HG03097 (cell line): Measurements from ENCODE around the gene CLCN7.

Source experiments
- ATAC-seq: cut with Tn5 transposase; IDR thresholded peaks from one replicate; pipeline ENCODE4 v1.9.1; 2021; ENCODE audit not compliant: unreplicated experiment, low FRiP score

The CLCN7 gene

DNA sequence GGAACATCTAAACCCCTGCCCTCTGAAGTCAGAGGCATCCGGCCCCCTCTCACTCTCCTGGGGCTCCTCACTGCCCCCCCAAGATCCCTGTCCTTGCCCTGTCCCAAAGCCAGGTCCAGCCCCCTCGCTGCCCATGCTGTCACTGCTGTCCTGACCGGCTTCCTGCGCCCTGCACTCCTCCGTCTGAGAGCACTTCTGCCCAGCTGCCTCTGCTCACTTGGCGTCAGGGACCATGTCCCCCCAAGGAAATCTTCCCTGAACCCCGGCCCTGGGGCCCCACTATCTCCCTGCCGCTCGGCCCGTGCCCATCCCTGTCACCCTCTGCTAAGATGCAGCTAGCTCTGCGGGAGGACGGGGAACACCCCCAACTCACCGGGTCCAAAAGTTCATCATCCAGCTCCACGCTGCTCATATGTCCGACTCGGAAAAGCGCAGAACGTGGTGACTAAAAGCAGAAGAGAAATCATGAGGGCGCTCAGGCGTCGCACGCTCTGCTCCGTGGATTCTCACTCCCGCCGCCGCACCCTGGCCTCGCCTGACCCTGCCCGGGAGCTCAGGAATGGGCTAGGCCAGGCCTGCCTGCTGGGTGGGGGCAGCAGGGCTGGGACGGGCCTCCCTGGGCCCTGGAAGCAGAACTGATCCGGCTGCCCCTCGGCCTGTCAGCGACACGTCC lies 9.8 kb downstream of the CLCN7 start:
- ATAC-seq, result no peak

GRCh38 chr16:1464196-1464893 lies 10.5 kb downstream of the CLCN7 start:
- no peak for ATAC-seq

DNA sequence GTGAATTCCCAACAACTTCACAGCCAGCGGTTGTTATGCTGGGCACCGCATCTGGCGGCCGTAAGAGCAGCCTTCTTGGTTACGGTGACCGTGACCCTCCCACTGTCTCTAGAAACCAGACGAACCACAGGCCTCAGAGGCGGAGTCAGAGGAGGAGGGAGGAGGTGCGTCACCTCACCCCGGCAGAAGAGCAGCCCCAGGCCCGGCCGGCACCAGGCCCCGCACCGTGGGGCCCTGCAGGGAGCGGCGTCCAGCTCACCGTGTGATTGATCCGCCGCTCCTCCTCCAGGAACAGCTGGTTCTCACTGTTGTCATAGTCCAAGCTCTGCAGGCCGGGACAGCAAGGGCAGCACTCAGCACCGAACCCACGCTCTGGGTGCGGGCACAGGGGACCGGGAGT lies 13.7 kb downstream of the CLCN7 start:
- no peak for ATAC-seq

GRCh38 chr16:1460602-1461138 lies 14.2 kb downstream of the CLCN7 start:
- ATAC-seq, result no peak

- no peak for ATAC-seq
Measured at GRCh38 chr16:1459967-1460366, 14.9 kb downstream of the CLCN7 start.

DNA sequence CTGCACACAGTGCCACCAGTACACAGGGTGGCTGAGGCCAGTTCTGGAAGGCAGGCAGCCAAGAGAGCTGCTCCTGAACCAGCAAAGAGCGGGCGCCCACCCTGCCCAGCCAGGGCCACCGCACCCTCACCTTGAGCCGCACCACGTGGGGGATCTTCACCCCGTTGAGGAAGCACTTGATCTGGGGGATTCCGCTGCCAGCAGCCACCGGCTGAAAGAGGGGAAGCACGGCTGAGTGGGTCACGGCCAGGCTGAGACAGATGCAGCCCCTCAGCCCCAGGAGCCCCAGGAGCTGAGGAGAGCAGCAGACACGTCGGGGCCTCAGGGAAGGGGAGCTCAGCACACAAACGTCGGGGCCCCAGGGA lies 15.9 kb downstream of the CLCN7 start:
- ATAC-seq, result no peak

GRCh38 chr16:1458336-1458976 lies 16.4 kb downstream of the CLCN7 start:
- no peak for ATAC-seq

- ATAC-seq, result no peak
Measured at GRCh38 chr16:1457489-1458245, 17.2 kb downstream of the CLCN7 start.

- ATAC-seq, result no peak
Measured at GRCh38 chr16:1456951-1457350, 17.9 kb downstream of the CLCN7 start.

- ATAC-seq, result no peak
Measured at GRCh38 chr16:1455190-1456171, 19.3 kb downstream of the CLCN7 start.

DNA sequence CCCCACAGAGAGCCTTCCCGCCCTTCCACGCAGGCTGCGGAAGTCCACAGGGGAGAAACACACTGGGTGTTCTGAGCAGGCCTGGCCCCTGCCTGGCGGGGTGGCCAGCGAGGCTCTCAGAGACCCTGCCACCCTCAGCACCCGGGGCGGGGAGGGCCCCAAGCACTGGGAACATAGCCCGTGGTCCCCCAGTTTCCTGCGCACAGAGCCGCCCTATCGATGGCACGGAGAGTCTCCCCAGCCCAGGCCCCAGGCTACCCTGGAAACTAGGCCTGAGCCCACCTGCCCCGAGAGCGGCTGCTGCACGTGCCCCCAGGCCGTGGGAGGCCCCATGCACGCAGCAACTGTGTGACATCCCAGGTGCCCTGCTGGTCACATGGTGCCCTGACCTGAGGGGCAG lies 20.3 kb downstream of the CLCN7 start:
- ATAC-seq, result no peak

GRCh38 chr16:1453316-1453715 lies 21.5 kb downstream of the CLCN7 start:
- no peak for ATAC-seq

- no peak for ATAC-seq
Measured at GRCh38 chr16:1452530-1452929, 22.3 kb downstream of the CLCN7 start.

DNA sequence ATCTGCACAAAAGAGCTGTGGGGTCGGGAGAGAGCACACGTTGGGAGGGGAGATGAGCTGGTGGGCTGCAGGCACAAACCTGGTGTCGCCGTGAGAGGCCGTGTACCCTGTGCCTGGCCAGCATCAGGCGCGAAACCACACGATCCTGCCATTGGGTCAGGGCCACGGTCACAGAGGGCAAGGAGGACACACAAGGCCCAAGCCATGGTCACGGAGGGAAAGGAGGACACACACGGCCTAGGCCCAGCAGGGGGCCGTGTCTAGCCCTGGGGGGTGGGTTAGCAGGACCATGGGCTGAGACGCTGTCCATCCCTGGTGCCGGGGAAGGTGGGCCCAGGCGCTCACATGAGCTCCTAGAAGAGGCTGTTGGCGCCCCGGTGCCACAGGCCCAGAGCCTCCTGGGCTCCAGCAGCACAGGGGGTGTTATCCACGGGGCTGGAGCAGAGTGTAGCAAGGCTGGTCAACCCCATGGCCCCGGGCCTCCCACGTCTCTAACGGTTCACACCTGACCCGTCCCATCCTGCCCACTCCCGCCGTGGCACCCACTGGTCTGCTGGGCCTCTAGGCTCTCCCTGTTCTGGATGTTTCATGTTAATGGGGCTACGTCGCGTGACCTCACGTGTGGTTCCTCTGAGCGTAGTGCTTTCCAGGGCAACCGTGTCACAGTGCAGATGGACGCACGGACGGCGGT lies 23.0 kb downstream of the CLCN7 start:
- no peak for ATAC-seq

DNA sequence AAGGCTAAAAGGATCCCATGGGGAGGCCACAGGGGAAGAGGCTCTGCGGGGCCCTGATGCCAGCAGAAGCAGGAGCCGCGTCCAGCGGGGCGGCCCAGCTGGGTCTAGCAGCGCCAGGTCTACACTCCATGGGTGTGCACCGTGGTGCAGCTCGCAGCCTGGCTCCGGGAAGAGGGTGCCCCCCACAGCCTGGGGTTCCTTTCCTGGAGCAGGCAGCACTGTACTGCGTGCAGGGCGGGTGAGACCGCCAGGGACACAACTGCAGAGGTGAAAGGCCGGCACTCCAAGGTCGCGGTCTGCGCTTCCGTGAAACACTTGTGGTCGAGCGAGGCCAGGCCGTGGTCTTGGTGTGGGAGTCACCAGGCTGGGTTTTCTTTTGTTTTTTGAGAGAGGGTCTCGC lies 24.0 kb downstream of the CLCN7 start:
- no peak for ATAC-seq

DNA sequence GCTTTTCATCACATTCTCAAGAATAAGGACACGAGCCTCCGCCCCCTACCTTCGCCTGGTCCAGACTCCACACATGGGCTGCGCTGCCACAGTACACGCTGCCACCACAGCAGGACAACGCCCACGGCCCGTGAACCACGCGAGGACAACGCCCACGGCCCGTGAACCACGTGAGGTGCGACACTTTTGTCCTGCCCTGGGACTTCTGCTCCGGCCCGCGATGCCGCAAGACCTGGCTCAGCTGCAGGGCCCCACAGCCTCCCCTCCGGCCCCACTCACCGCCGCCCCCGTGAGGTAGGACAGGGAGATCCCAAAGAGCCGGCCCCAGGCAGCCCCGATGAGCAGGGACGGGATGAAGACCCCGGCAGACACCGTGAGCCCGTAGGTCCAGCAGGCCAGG lies 24.6 kb downstream of the CLCN7 start:
- ATAC-seq, result no peak

DNA sequence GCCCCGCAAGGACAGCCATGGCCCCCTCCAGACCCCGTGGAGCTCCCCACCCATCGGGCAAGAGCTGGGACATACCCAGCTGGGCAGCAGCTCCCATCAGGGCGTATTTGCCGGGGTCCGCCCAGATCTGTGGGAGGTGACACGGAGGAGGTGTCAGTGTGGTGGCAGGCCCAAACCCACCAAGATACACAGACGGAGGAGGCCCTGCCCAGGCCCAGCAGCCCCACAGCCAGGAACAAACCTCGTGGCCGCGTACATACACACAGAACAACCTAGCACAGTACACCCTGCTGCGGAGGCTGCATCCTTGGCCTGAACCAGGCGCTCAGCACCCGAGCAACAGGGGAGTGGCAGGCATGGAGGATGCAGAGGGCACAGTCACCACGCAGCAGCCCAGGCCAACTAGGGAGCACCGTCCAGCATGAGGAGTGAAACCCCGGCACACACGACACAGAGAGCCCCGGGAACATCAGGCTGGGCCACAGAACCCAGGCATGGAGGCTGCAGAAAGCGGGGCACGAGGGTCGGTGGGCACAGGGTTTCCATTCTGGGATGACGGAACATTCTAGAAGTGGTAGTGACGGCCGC lies 25.5 kb downstream of the CLCN7 start:
- no peak for ATAC-seq

DNA sequence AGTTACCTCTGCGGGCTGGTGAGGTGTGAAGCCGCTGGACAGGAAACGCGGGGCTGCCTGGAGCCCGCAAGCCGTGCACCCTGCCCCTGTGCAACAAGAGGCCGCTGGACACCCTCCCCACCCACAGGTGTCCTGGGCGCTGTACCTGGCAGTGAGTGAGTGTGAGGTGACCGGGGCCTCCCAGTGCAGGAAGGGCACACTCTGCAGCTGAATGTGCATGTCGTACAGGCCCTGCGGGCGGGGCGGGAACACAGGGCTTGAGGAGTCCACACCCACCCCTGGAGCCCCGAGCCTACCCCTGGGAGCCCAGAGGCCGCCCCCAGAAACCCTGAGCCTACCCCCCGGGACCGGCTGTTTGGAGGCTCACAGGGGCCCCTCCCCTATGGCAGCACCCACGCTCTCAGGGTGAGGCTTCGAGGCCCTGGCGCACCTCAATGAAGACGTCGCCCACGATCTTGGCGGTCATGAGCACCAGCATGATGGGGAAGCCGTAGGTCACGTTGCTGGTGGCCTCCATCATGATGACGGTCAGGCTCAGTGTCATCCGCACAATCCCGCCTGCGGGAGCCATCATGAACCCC lies 26.2 kb downstream of the CLCN7 start:
- ATAC-seq, result no peak

GRCh38 chr16:1447965-1448364 lies 26.9 kb downstream of the CLCN7 start:
- ATAC-seq, result no peak
